Measurements from ENCODE around the gene TACR1. TPM values are rescaled to one million over a fixed set of nuclear protein-coding genes. Genes with fewer than 3 reads are reported as not detected.
"Not testable (repeated sequence)": the region's sequence is repeated elsewhere in the genome, so short reads cannot be mapped to it uniquely, and the experiment has no call there.

The TACR1 gene
- total RNA-seq, 1 donor from 2014 or later = 1.8 TPM

- DNase-seq (ENCODE audit: low spot score) = no peak
Measured at GRCh38 chr2:75090770-75091515, 108.4 kb downstream of the TACR1 start.

- DNase-seq (ENCODE audit: low spot score) = no peak
Measured at GRCh38 chr2:75089471-75089870, 109.8 kb downstream of the TACR1 start.

GRCh38 chr2:75088791-75089190 is 110.5 kb downstream of the TACR1 start:
- DNase-seq (ENCODE audit: low spot score) = no peak

GRCh38 chr2:75087736-75088135 is 111.6 kb downstream of the TACR1 start:
- DNase-seq (ENCODE audit: low spot score) = no peak

GRCh38 chr2:75079575-75079974 is 119.7 kb downstream of the TACR1 start:
- no peak for DNase-seq (ENCODE audit: low spot score)

GRCh38 chr2:75077909-75078308 is 121.4 kb downstream of the TACR1 start:
- DNase-seq (ENCODE audit: low spot score) = no peak

- no peak for DNase-seq (ENCODE audit: low spot score)
Measured at GRCh38 chr2:75076088-75076487, 123.2 kb downstream of the TACR1 start.

- DNase-seq (ENCODE audit: low spot score) = no peak
Measured at GRCh38 chr2:75074708-75075107, 124.6 kb downstream of the TACR1 start.

GRCh38 chr2:75074228-75074627 is 125.1 kb downstream of the TACR1 start:
- DNase-seq (ENCODE audit: low spot score) = no peak

GRCh38 chr2:75071766-75072165 is 127.6 kb downstream of the TACR1 start:
- no peak for DNase-seq (ENCODE audit: low spot score)

- DNase-seq (ENCODE audit: low spot score) = no peak
Measured at GRCh38 chr2:75068546-75068945, 130.8 kb downstream of the TACR1 start.

GRCh38 chr2:75067506-75067905 is 131.8 kb downstream of the TACR1 start:
- no peak for DNase-seq (ENCODE audit: low spot score)

- DNase-seq (ENCODE audit: low spot score) = no peak
Measured at GRCh38 chr2:75066121-75066902, 133.0 kb downstream of the TACR1 start.

- DNase-seq (ENCODE audit: low spot score) = no peak
Measured at GRCh38 chr2:75065402-75066008, 133.8 kb downstream of the TACR1 start.

- DNase-seq (ENCODE audit: low spot score) = no peak
Measured at GRCh38 chr2:75064691-75065396, 134.5 kb downstream of the TACR1 start.

GRCh38 chr2:75063906-75064305 is 135.4 kb downstream of the TACR1 start:
- no peak for DNase-seq (ENCODE audit: low spot score)

- DNase-seq (ENCODE audit: low spot score) = no peak
Measured at GRCh38 chr2:75058427-75058826, 140.9 kb downstream of the TACR1 start.

- DNase-seq (ENCODE audit: low spot score) = not testable (repeated sequence)
Measured at GRCh38 chr2:75057150-75057549, 142.2 kb downstream of the TACR1 start.

GRCh38 chr2:75055820-75056675 is 143.3 kb downstream of the TACR1 start:
- no peak for DNase-seq (ENCODE audit: low spot score)

GRCh38 chr2:75055142-75055819 is 144.0 kb downstream of the TACR1 start:
- no peak for DNase-seq (ENCODE audit: low spot score)
